PC-3 (cell line): ENCODE results near the gene ENAM.

Experiments used
- CTCF ChIP-seq: fragments of 300-600 bp; sonication (generic); conservative IDR thresholded peaks from 2 replicates; pipeline ENCODE4 v1.5.1; 2017; ENCODE audit warnings: antibody characterized with exemption, low read depth, mild to moderate bottlenecking, low read length
- EZH2 ChIP-seq: fragments of 300-600 bp; sonication (generic); IDR thresholded peaks from one replicate; pipeline ENCODE4 v1.6.1; 2017; ENCODE audit warnings: antibody characterized with exemption, mild to moderate bottlenecking, low read length; ENCODE audit not compliant: unreplicated experiment
- EZH2phosphoT487 ChIP-seq: fragments of 300-600 bp; sonication (generic); IDR thresholded peaks from 2 replicates; pipeline ENCODE4 v1.6.1; 2018; ENCODE audit warnings: mild to moderate bottlenecking, antibody characterized with exemption, low read length, borderline replicate concordance

- TF ChIP-seq CTCF (no peak), EZH2 (no peak), EZH2phosphoT487 (no peak)
Observed at GRCh38 chr4:70687392-70687791, 58.8 kb downstream of the ENAM start.
